SIG-M5 treated with dmso at 0.1 percent for 504 hours (cell line): Measurements from ENCODE around the gene TRIM9.
A peak's percentile ranks its signal among the peaks of the same experiment; 100 is the strongest.
"Not testable (repeated sequence)": the region's sequence is repeated elsewhere in the genome, so short reads cannot be mapped to it uniquely, and the experiment has no call there.

Experiments used
- DNase-seq: peaks from one replicate; lab custom pipeline; 2025; ENCODE audit not compliant: unreplicated experiment; lab: John Stamatoyannopoulos, UW

TRIM9 gene

GRCh38 chr14:51006324-51006723, 88.6 kb downstream of the TRIM9 start:
- DNase-seq = no peak

- peak; percentile 8 for DNase-seq
Observed at GRCh38 chr14:51004801-51005526, 89.9 kb downstream of the TRIM9 start.

GRCh38 chr14:51004352-51004800, 90.5 kb downstream of the TRIM9 start:
- DNase-seq = no peak

GRCh38 chr14:51002406-51002999, 92.4 kb downstream of the TRIM9 start:
- DNase-seq = no peak

- DNase-seq = no peak
Observed at GRCh38 chr14:51000566-51000965, 94.3 kb downstream of the TRIM9 start.

GRCh38 chr14:50999726-51000125, 95.2 kb downstream of the TRIM9 start:
- DNase-seq = no peak

- DNase-seq = no peak
Observed at GRCh38 chr14:50998612-50999011, 96.3 kb downstream of the TRIM9 start.

- no peak for DNase-seq
Observed at GRCh38 chr14:50997712-50998111, 97.2 kb downstream of the TRIM9 start.

GRCh38 chr14:50994158-50994557, 100.7 kb downstream of the TRIM9 start:
- DNase-seq = not testable (repeated sequence)

- DNase-seq = no peak
Observed at GRCh38 chr14:50985859-50986331, 109.0 kb downstream of the TRIM9 start.

- DNase-seq = no peak
Observed at GRCh38 chr14:50985124-50985858, 109.6 kb downstream of the TRIM9 start.

GRCh38 chr14:50984036-50984710, 110.7 kb downstream of the TRIM9 start:
- DNase-seq = no peak

GRCh38 chr14:50979941-50980850, 114.7 kb downstream of the TRIM9 start:
- DNase-seq = no peak

GRCh38 chr14:50978888-50979287, 116.0 kb downstream of the TRIM9 start:
- DNase-seq = no peak

GRCh38 chr14:50978529-50978871, 116.4 kb downstream of the TRIM9 start:
- DNase-seq = no peak

- DNase-seq = peak; percentile 54
Observed at GRCh38 chr14:50977863-50978528, 116.9 kb downstream of the TRIM9 start.

GRCh38 chr14:50974118-50974517, 120.8 kb downstream of the TRIM9 start:
- DNase-seq = no peak

- DNase-seq = no peak
Observed at GRCh38 chr14:50972734-50973133, 122.2 kb downstream of the TRIM9 start.

GRCh38 chr14:50970886-50971781, 123.8 kb downstream of the TRIM9 start:
- DNase-seq = no peak
